ENCODE data around the gene EHF.

The EHF gene

GRCh38 chr11:34643311-34643710 is 22.4 kb downstream of the EHF start:
- DNase-seq (ENCODE audit: low spot score) (no peak), FAIRE-seq (no peak)

GRCh38 chr11:34643846-34644245 is 23.0 kb downstream of the EHF start:
- FAIRE-seq (no peak), DNase-seq (ENCODE audit: low spot score) (no peak)

DNA sequence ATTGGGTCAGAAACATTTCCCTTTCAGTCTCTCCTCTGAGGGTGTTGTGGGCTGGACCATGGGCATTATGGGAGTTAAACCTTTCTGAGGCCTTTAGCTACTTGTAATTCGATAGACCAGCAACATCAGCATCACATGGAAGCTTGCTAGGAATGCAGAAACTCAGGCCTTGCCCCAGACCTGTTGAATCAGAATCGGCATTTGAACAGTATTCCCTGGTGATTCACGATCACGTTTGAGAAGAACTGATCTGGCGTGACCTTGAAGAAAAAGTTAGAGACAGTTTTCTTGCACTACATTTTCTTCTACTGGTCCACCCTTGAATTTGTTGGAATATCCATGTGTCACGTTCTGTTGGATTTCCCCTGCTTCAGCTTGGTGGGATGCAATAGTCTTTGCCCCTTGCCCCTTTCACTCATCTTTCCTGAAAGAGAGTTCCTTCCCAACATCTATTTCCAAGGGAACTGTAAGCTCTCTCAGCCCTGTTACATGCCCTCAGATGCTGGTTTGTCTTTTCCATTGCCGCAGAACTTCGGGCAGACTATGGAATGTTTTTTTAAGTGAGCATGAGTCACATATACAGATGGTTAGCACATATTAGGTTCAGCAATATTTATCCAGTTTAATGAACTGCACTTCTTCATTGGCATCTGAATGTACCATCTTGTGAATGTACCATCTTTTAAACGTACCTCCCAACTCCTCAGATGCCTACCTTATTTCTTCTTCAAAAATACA is 23.9 kb downstream of the EHF start:
- FAIRE-seq, result peak; percentile 75
- DNase-seq (ENCODE audit: low spot score), result peak; percentile 65

DNA sequence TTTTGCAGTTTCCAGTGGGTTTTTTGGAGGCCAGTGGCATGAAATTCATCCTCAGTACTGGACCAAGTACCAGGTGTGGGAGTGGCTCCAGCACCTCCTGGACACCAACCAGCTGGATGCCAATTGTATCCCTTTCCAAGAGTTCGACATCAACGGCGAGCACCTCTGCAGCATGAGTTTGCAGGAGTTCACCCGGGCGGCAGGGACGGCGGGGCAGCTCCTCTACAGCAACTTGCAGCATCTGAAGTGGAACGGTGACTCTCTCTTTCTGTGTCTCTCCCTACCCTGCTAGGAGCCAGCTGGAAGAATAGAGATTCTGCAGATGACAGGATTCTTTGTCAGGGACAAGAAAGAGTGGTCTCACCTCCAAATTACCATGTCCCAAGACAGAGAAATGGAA is 25.5 kb downstream of the EHF start:
- DNase-seq (ENCODE audit: low spot score), result no peak
- FAIRE-seq, result no peak

- no peak for FAIRE-seq
- no peak for DNase-seq (ENCODE audit: low spot score)
Measured at GRCh38 chr11:34647131-34647530, 26.2 kb downstream of the EHF start.

GRCh38 chr11:34647532-34647931 is 26.6 kb downstream of the EHF start:
- FAIRE-seq (no peak), DNase-seq (ENCODE audit: low spot score) (no peak)

DNA sequence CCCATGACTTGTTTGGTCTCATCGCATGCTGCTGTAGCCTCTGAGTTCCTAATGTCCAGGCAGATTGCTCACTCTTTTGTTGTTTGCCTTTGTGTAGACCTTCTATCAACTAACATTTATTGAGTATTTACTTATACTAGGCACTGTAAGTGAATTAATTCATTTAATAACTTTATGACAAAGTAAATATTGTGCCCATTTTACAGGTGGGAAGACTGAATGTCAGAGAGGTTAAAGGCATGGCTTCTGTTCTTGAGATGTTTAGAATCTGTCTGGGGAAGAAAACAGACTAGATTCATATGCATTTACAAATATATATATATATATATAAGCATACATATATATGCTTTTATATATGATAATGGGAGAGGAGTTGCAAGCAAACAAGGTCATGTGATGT is 27.1 kb downstream of the EHF start:
- FAIRE-seq (no peak), DNase-seq (ENCODE audit: low spot score) (no peak)

- DNase-seq (ENCODE audit: low spot score), result no peak
- no peak for FAIRE-seq
Measured at GRCh38 chr11:34649597-34649996, 28.7 kb downstream of the EHF start.

DNA sequence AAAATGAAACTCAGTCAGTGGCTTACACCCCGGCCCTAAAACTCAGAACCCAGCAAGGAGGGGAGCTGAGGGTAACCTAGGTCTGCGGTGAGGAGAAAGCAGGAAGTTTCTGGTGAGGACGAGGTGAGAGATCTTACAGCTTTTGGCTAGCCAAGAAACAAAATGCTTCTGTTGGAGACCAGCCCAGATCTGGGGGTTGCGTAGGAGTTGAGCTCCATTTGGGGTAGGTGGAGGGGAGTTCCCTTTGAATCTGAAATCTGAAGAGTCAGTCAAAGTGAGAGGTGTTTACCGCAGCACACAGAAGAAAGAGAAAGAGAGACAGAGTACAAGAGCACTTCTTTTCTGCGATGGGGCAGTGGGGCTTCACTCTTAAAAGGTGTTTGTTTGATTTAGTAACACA is 29.6 kb downstream of the EHF start:
- FAIRE-seq (no peak), DNase-seq (ENCODE audit: low spot score) (no peak)

DNA sequence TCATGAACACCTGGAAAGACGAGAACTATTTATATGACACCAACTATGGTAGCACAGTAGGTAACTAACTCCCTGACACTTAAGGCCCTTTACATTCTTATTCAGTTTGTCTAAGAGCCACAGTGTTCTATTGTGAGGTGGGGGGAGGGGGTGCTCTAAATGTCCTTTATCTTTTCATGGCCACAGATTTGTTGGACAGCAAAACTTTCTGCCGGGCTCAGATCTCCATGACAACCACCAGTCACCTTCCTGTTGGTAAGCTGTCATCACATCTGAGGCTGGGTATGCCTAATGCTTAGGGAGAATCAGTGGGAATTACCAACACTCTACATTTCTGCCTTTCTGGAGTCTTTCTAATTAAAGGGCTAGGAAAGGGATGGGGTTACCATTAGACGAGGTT is 30.7 kb downstream of the EHF start:
- no peak for FAIRE-seq
- peak; percentile 57 for DNase-seq (ENCODE audit: low spot score)

DNA sequence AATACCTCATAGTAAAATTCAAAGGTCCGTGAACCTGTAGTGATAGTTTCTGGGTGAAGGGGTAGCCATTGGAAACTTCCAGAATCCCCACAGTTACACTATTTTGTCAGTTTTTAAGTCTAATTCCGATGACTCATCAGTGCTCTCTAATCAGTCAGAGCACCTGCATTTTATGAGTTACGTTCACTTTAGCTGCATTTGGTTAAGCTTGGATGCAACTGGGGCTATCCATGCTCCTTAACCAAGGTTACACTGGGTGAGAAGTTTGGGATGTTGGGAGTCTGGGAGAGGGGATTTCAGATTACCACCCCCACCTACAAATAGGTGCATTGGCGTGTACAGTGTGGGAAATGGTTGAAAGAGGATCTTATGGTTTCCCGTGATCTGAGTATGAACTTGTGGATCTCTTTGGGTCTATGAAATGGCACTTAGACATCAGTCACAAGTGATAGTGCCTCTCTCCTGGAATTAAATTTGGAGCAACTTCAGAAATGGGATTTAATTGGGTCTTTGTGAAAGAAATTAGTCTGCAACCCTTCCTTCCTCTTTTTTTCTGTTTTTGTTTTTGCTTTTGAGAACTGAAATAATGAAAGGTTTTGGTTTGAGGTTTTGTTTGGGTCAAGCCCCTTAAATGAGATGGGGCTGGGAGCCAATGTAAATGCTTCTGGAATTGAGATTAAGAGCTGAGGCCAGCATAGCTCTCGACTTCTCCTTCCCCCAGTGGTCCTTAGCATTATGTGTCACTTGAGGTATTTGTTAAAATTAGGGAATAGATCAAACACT is 31.5 kb downstream of the EHF start:
- FAIRE-seq (no peak), DNase-seq (ENCODE audit: low spot score) (no peak)

DNA sequence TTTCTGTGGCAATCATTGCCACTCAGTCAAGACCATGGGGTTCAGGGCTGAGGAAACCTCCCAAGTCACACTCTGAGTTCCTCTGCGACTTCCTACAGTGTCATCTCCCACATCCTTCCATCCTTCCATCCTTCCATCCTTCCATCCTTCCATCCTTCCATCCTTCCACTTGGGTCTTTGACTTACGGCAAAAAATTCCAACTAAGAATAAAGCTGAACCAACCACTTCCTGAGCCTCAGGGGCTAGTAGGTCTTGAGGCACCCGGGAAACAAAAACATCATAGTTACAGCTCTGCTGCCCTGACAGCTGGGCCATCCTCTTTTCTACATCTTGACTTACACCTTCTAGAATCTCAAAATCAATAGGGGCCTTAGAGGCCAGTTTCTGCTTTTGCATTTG is 32.1 kb downstream of the EHF start:
- FAIRE-seq, result no peak
- DNase-seq (ENCODE audit: low spot score), result no peak

- FAIRE-seq (peak; percentile 94), DNase-seq (ENCODE audit: low spot score) (peak; percentile 98)
Measured at GRCh38 chr11:34653851-34654482, 33.1 kb downstream of the EHF start.

DNA sequence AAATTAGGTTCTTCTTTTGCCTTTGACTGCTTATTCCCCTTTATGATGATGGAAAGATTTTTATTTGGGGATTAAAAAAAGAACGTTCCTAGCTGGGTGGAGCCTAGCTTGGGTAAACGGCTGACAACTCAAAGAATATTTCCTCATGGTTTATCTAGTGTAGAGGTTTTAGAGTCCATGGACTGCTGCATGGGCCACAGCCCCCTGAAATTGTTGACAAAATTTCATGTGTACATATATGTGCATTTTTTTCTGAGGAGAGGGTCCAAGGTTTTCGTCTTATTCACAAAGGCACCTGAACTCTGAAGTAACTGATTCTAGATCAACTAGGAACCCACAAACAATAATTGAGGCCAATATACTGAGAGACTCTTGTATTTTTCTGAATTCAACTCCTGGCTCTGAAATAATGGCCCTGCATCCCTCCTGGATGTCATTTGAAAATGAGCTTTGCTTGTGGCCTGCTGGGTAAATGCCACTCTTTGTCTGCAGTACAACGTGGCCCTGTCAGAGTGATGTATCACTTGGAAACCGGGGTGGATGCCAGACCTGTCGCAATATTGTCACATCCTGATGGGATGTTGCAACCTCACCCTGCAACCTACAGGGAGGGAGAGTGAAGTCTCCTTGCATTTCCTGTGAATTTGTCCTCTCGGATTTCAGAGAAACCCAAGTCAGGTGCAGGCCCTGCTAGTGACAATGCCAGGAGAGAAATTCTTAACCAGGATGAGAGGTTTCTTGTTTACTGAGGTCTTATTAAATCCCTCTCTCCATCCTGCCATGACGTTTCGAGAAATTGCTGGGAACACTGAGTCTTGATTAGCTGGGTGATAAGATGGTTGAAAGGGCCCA is 33.8 kb downstream of the EHF start:
- DNase-seq (ENCODE audit: low spot score) (peak; percentile 79), FAIRE-seq (peak; percentile 41)

- DNase-seq (ENCODE audit: low spot score) (peak; percentile 66), FAIRE-seq (no peak)
Measured at GRCh38 chr11:34655335-34656008, 34.6 kb downstream of the EHF start.

DNA sequence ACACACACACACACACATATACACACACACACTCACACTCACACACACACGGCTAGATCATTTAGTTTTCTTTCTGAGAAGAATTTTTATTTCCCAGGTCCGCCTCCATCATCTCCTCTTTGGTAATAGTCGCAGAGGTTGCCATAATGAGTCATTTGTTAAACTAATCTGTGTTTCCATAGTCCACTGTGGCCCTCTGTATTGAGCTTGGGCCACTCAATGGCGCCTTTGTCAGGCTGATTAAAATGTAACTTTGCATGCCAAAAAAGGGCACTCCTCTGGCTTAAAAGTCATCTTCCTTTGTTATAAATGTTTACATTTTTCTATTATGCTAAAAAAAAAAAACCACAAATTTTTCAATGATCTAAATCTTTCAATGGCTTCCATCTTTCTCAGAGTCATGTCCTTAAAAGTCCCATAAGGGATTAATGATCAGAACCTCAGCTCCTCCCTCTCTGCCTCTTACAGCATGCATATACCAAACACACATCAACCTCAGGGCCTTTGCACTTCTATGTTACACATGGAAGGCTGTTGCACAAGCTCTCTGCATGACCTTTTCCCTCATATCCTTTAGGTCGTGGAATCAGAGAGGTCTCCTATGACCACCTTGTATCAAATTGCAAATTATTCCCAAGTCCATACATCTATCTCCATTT is 35.3 kb downstream of the EHF start:
- DNase-seq (ENCODE audit: low spot score), result no peak
- FAIRE-seq, result no peak

- DNase-seq (ENCODE audit: low spot score), result no peak
- FAIRE-seq, result no peak
Measured at GRCh38 chr11:34658071-34659015, 37.5 kb downstream of the EHF start.

- DNase-seq (ENCODE audit: low spot score) (no peak), FAIRE-seq (no peak)
Measured at GRCh38 chr11:34659096-34659733, 38.3 kb downstream of the EHF start.
